Progenitor cell of endocrine pancreas (in vitro differentiated cells): Measurements from ENCODE around the gene MS4A7. TPM values are rescaled to one million over a fixed set of nuclear protein-coding genes. Genes with fewer than 3 reads are reported as not detected.

Experiments
- DNase-seq: peaks from one replicate; pipeline ENCODE4 v3.0.0; 2021; ENCODE audit warnings: low spot score; ENCODE audit not compliant: unreplicated experiment
- H3K27ac Mint-ChIP-seq: 2 replicates; pipeline ENCODE4 v1.8.0; 2021; ENCODE audit warnings: mild to moderate bottlenecking, moderate library complexity, mixed read lengths
- H3K27me3 Mint-ChIP-seq: 2 replicates; pipeline ENCODE4 v1.8.0; 2021; ENCODE audit warnings: mixed read lengths
- H3K36me3 Mint-ChIP-seq: 2 replicates; pipeline ENCODE4 v1.8.0; 2022; ENCODE audit warnings: mixed read lengths; ENCODE audit not compliant: insufficient read depth
- H3K4me1 Mint-ChIP-seq: 2 replicates; pipeline ENCODE4 v1.8.0; 2021; ENCODE audit warnings: low read depth, mixed read lengths
- H3K4me3 Mint-ChIP-seq: 2 replicates; pipeline ENCODE4 v1.8.0; 2021; ENCODE audit warnings: low read depth, mild to moderate bottlenecking, moderate library complexity, mixed read lengths
- H3K9me3 Mint-ChIP-seq: 2 replicates; pipeline ENCODE4 v1.8.0; 2021; ENCODE audit warnings: low read depth, mixed read lengths
- total RNA-seq: library from RNA; stranded (reverse); gene quantifications from 2 replicates; pipeline ENCODE4 v1.2.1, GENCODE V29; 2021
- TF ChIP-seq, protein P1 (sequence below): fragments of 200-600 bp; sonication (generic); IDR thresholded peaks from one replicate; pipeline ENCODE4 v1.5.0; 2021; ENCODE audit warnings: antibody characterized with exemption, mild to moderate bottlenecking; ENCODE audit not compliant: unreplicated experiment

The MS4A7 gene
- total RNA-seq, 1 donor from 2014 or later: not detected

DNA sequence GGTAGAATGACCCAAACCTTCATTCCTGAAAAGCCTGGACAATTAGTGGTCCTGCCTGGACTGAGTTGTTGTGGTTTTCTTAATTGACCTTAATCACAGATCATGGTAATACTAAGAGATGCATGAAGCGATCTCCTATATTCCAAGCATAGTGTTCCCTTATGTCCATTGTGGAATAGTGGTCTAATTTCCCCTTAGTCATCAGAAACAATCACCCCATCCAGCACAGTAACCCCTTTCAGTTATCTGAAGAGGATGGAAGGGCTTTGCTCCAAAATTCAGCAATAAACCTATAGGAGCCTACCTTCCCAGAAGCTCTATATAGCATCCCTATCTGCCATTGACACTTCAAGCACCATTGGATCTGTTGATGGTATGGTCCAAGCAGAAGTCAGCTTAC is 44.3 kb downstream of the MS4A7 start:
- peaks cover 5% of the 10 kb centered on the region for H3K9me3 Mint-ChIP-seq
- TF ChIP-seq, protein P1, sequence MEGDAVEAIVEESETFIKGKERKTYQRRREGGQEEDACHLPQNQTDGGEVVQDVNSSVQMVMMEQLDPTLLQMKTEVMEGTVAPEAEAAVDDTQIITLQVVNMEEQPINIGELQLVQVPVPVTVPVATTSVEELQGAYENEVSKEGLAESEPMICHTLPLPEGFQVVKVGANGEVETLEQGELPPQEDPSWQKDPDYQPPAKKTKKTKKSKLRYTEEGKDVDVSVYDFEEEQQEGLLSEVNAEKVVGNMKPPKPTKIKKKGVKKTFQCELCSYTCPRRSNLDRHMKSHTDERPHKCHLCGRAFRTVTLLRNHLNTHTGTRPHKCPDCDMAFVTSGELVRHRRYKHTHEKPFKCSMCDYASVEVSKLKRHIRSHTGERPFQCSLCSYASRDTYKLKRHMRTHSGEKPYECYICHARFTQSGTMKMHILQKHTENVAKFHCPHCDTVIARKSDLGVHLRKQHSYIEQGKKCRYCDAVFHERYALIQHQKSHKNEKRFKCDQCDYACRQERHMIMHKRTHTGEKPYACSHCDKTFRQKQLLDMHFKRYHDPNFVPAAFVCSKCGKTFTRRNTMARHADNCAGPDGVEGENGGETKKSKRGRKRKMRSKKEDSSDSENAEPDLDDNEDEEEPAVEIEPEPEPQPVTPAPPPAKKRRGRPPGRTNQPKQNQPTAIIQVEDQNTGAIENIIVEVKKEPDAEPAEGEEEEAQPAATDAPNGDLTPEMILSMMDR: no peak
- no peak overlapping the region for H3K27ac Mint-ChIP-seq
- H3K4me3 Mint-ChIP-seq: no peak overlapping the region
- H3K36me3 Mint-ChIP-seq: no peaks in the 10 kb centered on the region
- no peaks in the 10 kb centered on the region for H3K27me3 Mint-ChIP-seq
- no peak for DNase-seq
- H3K4me1 Mint-ChIP-seq: no peaks in the 10 kb centered on the region

GRCh38 chr11:60428517-60428916 is 50.2 kb downstream of the MS4A7 start:
- TF ChIP-seq, protein P1: no peak
- Mint-ChIP-seq H3K27me3 (no peaks in the 10 kb centered on the region), H3K4me1 (peaks cover 21% of the 10 kb centered on the region), H3K36me3 (no peaks in the 10 kb centered on the region), H3K9me3 (no peaks in the 10 kb centered on the region), H3K4me3 (no peak overlapping the region), H3K27ac (no peak overlapping the region)
- no peak for DNase-seq

DNA sequence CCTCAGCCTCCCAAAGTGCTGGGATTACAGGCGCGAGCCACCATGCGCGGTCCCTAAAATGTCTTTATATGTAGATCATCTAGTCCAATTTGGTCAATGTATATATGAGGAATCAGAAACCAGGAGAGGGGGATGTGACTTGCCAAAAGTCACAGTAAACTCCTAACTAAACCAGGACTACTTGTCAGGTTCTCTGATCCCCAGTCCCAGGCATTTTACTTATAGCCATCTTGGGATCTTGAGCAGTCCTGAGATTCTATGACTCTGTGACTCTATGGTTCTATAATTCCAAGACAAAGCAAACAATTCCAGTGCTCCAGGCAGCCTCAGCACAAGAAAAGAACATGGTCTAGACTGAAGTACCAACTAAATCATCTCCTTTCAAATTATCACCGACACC is 50.9 kb downstream of the MS4A7 start, which contains the start of gene MS4A5:
Gene MS4A5, plus strand, starts transcription at position 301 of the 400 bp plus-strand sequence. CDS start 103 bp downstream, outside the sequence.
- no peaks in the 10 kb centered on the region for H3K36me3 Mint-ChIP-seq
- no peak within 1 kb of the TSS for H3K4me3 Mint-ChIP-seq
- no peaks in the 10 kb centered on the region for H3K9me3 Mint-ChIP-seq
- H3K27me3 Mint-ChIP-seq: no peaks in the 10 kb centered on the region
- peaks cover 24% of the 10 kb centered on the region for H3K4me1 Mint-ChIP-seq
- H3K27ac Mint-ChIP-seq: no peak within 1 kb of the TSS
- no peak for DNase-seq
- TF ChIP-seq, protein P1: no peak

DNA sequence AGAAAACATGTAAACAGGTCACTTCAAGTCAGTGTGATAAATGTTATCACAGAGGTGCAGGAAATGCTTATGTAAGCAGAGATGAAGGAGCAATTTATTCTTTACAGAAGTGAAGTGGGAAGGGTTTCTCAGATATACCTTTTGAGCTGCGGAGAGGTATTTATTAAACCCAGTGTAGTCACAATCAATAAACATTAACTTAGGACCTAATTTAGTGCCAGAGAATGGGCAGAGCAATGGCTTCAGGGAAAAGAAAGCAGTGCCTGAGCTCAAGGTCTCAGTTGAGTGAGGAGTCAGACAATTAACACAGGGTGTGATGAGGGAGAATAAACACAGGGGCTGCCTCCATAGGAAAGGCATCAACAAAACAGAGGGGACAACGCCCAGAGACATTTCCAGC is 52.9 kb downstream of the MS4A7 start:
- TF ChIP-seq, protein P1: no peak
- H3K36me3 Mint-ChIP-seq: no peaks in the 10 kb centered on the region
- H3K27ac Mint-ChIP-seq: peak overlapping the region; percentile 2
- H3K4me1 Mint-ChIP-seq: peaks cover 24% of the 10 kb centered on the region
- H3K27me3 Mint-ChIP-seq: no peaks in the 10 kb centered on the region
- H3K9me3 Mint-ChIP-seq: no peaks in the 10 kb centered on the region
- no peak for DNase-seq
- H3K4me3 Mint-ChIP-seq: no peak overlapping the region

GRCh38 chr11:60433401-60433800 is 55.1 kb downstream of the MS4A7 start:
- Mint-ChIP-seq H3K4me3 (no peak overlapping the region), H3K4me1 (peaks cover 24% of the 10 kb centered on the region), H3K9me3 (no peaks in the 10 kb centered on the region), H3K27me3 (no peaks in the 10 kb centered on the region), H3K36me3 (no peaks in the 10 kb centered on the region), H3K27ac (no peak overlapping the region)
- no peak for DNase-seq
- TF ChIP-seq, protein P1: no peak

Other genes starting within 250 kb of the MS4A7 start
- gene MS4A6A, start 195.4 kb upstream of the MS4A7 start, total RNA-seq: not detected in 2 replicates
- not detected in 2 replicates for gene MS4A4E, start 135.4 kb upstream of the MS4A7 start, total RNA-seq
- gene MS4A4A, start 97.9 kb upstream of the MS4A7 start, total RNA-seq: 0.33 TPM in 1 of 2 replicates, not detected in the other
- gene MS4A6E, start 51.3 kb upstream of the MS4A7 start, total RNA-seq: not detected in 2 replicates
- gene MS4A14, start 17.9 kb downstream of the MS4A7 start, total RNA-seq: not detected in 2 replicates
- not detected in 2 replicates for gene MS4A5, start 51.0 kb downstream of the MS4A7 start, total RNA-seq
- not detected in 2 replicates for gene MS4A1, start 77.3 kb downstream of the MS4A7 start, total RNA-seq
- not detected in 2 replicates for gene MS4A12, start 114.2 kb downstream of the MS4A7 start, total RNA-seq
- gene MS4A13, start 136.9 kb downstream of the MS4A7 start, total RNA-seq: not detected in 2 replicates